IPS-18a (cell line): ENCODE data around the gene HADH.

ENCODE experiments used
- H3K27ac ChIP-seq: one replicate; pipeline ENCODE4 v1.5.1; 2013; ENCODE audit warnings: low read length
- H3K27me3 ChIP-seq: one replicate; pipeline ENCODE4 v1.6.1; 2013; ENCODE audit warnings: mild to moderate bottlenecking, low read length; ENCODE audit not compliant: control insufficient read depth, insufficient read depth
- H3K36me3 ChIP-seq: one replicate; pipeline ENCODE4 v1.6.1; 2013; ENCODE audit warnings: low read depth, low read length; ENCODE audit not compliant: control insufficient read depth
- H3K4me1 ChIP-seq: one replicate; pipeline ENCODE4 v1.6.1; 2013; ENCODE audit warnings: low read depth, low read length; ENCODE audit not compliant: control insufficient read depth
- H3K4me3 ChIP-seq: one replicate; pipeline ENCODE4 v1.5.1; 2013; ENCODE audit warnings: low read length
- H3K9ac ChIP-seq: one replicate; pipeline ENCODE4 v1.6.1; 2013; ENCODE audit warnings: mild to moderate bottlenecking, low read length, moderate library complexity
- H3K9me3 ChIP-seq: one replicate; pipeline ENCODE4 v1.6.1; 2013; ENCODE audit warnings: low read depth, low read length; ENCODE audit not compliant: control insufficient read depth

Gene HADH

GRCh38 chr4:108072300-108072699 lies 82.6 kb downstream of the HADH start:
- H3K9ac ChIP-seq: no peak overlapping the region
- H3K4me3 ChIP-seq: no peak overlapping the region
- H3K27me3 ChIP-seq: no peaks in the 10 kb centered on the region
- no peaks in the 10 kb centered on the region for H3K9me3 ChIP-seq
- no peaks in the 10 kb centered on the region for H3K36me3 ChIP-seq
- no peak overlapping the region for H3K27ac ChIP-seq
- H3K4me1 ChIP-seq: no peaks in the 10 kb centered on the region

GRCh38 chr4:108078024-108078733 lies 88.5 kb downstream of the HADH start:
- Histone ChIP-seq H3K9ac (no peak overlapping the region), H3K36me3 (no peaks in the 10 kb centered on the region), H3K4me1 (no peaks in the 10 kb centered on the region)

GRCh38 chr4:108080747-108081146 lies 91.1 kb downstream of the HADH start:
- Histone ChIP-seq H3K4me1 (no peaks in the 10 kb centered on the region), H3K9me3 (no peaks in the 10 kb centered on the region), H3K4me3 (no peak overlapping the region), H3K36me3 (no peaks in the 10 kb centered on the region), H3K27me3 (no peaks in the 10 kb centered on the region), H3K27ac (no peak overlapping the region), H3K9ac (no peak overlapping the region)

More at GRCh38 chr4:108078024-108078733, 88.5 kb downstream of the HADH start:
- Histone ChIP-seq H3K9me3 (no peaks in the 10 kb centered on the region), H3K27me3 (no peaks in the 10 kb centered on the region), H3K4me3 (no peak overlapping the region), H3K27ac (no peak overlapping the region)

- Histone ChIP-seq H3K9me3 (no peaks in the 10 kb centered on the region), H3K4me3 (no peak overlapping the region), H3K4me1 (no peaks in the 10 kb centered on the region), H3K9ac (no peak overlapping the region), H3K27ac (no peak overlapping the region), H3K36me3 (no peaks in the 10 kb centered on the region), H3K27me3 (no peaks in the 10 kb centered on the region)
Observed at GRCh38 chr4:108081256-108081655, 91.6 kb downstream of the HADH start.
